ENCODE measurements around the gene IL4I1.

Gene IL4I1

DNA sequence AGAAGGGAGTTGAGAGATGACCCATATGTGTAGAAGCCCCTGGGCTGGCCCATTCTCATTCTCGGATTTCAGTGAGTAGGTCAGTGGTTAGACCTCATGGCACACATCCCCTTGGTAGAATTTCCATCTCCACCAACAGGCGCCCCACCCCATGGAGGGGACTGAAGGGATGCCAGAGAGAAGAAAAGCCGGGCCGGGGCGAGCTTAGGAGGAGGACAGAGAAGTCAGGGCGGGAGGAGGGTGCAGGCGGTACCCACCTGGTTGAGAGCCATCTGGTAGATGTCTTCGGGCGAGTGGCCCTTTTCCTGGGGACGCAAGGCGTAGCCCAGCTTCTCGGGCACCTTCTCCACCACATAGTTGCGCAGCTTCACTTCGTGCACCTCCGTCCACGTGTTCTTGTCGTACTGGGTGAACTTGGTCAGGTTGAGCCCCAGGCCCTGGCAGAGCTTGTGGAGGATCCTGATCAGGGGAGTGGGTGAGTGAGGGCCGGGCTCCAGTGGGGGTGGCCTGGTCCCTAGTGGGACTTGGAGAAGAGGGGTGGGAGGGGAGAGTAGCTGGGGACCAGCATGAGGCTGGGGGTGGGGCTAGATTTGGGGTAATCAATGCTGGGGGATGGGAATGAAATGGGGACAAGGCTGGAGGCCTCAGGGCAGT lies 2.5 kb downstream of the IL4I1 start:
- DNase-seq, result no peak

- DNase-seq, result no peak
These were observed 4.0 kb downstream of the IL4I1 start for GRCh38 chr19:49892716-49893115.

GRCh38 chr19:49891393-49891792 lies 5.3 kb downstream of the IL4I1 start:
- DNase-seq, result no peak

DNA sequence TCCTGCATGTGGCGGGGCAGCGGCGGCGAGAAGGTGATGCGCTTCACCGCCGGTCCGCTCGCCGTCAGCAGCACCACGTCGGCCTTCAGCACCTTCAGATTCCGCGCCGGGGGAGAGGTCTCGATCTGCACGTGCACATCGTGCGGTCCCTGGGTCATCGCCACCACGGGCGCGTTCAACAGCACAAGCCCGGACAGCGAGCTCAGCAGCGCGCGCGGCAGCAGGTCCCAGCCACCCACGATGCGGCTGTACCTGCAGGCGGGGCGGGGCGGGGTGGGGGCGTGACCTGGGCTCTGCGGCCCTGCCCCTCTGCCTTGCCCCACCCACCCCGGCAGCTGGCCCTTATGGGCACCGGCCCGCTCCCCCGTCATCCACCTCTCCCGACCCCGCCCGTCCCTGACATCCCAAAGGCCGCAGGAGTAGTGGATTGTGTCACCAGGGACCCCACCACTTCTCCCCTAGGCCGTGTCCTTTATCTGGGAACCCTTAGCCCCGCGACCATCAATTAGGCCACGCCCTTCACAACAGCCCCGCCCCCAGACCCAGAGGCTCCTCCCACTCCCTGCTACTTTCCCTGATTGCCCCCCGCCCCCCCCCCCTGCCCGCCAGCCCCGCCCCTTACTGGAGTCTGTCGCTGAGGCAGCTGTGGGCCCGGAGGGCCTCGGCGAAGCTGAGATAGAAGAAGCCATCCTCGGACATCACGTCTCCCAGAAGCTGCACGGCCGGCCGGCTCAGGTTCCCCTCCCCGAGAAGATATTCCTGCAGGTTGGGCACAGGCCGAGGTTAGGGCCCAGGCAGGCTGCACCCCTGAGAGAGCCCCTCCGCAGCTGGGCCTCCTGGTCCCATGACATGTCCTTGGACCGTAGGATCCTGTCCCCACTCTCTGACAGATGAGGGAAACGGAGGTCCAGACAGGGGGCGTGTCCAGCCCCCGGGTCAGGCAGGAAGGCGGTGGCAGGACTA lies 6.1 kb downstream of the IL4I1 start:
- peak; percentile 35 for DNase-seq

DNA sequence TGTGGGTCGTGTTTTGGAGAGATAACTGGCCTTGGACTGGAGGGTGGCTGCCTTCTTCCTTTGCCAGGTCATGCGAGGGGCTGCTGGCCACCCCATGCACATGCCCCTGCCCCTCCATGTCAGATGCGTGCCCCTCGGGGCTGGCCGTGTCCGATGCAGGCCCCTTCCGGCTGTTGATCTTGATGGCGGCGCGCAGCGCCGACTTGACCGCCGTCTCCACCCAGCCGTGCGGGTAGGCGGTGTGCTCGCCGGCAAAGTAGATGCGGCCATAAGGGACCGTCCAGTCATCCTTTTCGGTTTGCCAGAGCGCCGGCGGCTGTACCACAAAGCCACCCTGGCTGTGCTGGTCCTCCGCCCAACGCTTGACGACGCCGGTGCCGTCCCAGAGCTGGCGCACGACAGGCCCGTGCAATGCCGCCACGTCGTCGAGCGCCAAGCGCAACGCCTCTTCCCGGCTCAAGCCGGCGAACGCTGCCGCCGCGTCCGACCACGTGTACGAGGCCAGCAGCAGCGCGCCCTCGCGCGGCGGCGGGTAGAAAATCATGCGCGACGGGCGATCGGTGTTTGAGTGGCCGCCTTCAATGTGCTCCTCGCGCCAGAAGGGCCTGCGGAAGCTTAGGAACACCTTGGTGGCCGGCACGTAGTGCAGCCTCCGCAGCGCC lies 6.9 kb downstream of the IL4I1 start:
- peak; percentile 51 for DNase-seq

GRCh38 chr19:49889038-49889686 lies 7.5 kb downstream of the IL4I1 start:
- DNase-seq, result no peak

- no peak for DNase-seq
These were observed 8.2 kb downstream of the IL4I1 start for GRCh38 chr19:49888510-49888824.

DNA sequence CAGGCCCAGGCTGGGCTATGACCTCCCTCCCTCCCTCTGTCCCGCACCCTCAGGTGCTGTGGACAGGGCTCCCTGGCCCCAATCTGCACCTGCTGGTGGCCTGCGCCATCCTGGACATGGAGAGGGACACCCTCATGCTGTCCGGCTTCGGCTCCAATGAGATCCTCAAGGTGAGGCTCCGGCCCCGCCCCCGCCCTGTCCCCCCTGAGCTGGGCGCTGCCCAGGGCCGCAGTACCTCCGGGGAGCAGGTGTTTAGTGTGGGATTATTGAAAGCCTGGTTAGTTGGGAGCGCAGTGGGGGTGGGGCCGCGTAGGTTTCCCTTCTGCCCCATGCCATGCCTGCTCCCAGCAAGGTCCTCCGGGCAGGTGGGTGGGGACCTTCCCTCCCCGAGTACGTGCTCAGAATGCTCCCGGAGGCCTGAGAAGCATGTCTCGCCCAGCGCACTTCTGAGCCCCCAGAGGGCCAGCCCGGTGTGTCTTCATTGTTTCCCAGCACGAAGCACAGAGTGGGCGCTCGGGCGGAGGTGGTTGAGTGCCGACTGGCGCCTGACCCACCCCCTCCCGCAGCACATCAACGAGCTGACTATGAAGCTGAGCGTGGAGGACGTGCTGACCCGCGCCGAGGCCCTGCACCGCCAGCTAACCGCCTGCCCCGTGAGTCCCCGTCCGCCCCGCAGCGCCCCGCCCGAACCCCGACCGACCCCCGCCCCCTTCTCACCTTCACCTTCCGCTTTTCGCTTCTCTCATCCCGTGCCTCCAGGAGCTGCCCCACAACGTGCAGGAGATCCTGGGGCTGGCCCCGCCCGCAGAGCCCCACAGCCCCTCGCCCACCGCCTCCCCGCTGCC lies 8.8 kb downstream of the IL4I1 start:
- DNase-seq, result no peak

DNA sequence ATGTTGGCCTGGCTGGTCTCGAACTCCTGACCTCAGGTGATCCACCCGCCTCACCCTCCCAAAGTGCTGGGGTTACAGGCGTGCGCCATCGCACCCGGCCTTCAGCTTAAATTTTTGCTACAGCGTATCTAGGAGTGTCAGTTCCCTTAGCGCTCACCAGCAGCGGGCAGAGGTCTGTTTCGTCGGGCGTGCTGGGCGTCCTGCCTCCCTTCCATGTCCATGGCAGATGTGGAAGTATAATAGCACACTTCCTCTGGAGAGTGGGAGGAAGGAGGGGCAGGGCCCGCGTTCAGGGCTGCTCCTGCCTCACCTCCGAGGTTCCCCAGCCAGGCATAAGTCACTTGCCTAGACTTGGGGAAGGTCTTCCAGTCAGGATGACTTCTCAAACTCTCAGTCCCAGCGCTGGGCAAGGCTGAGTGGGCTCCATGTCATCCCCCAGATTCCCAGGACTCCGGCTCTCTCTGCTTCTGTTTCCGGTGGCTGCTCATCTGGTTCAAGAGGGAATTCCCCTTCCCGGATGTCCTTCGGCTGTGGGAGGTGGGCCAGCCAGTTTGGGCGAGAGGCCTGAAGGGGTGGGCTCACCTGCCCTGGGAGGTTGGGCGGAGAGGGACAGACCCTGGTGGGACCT lies 9.5 kb downstream of the IL4I1 start:
- DNase-seq, result no peak

- DNase-seq, result no peak
These were observed 11.9 kb downstream of the IL4I1 start for GRCh38 chr19:49884760-49885159.

- no peak for DNase-seq
These were observed 12.6 kb downstream of the IL4I1 start for GRCh38 chr19:49884109-49884508.

DNA sequence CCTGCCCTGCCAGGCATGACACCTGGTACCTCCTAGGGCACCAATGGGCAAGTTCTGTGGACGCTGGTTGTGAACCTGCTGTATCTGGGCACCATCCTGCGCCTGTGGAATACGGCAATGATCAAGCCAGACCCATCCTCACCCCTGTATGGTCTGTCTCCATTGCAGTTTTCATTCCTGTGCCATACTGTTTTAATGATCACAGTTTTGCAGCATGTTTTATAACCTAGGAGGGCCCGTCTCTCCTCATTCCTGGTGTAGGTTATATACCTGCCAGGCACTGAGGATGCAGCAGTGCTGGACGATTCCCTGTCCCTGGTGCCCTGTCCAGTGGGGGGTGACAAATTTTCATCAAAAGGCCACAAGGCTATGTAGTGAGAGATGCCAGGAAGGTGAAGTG lies 13.6 kb downstream of the IL4I1 start:
- no peak for DNase-seq

- DNase-seq, result no peak
These were observed 14.0 kb downstream of the IL4I1 start for GRCh38 chr19:49882643-49883042.

DNA sequence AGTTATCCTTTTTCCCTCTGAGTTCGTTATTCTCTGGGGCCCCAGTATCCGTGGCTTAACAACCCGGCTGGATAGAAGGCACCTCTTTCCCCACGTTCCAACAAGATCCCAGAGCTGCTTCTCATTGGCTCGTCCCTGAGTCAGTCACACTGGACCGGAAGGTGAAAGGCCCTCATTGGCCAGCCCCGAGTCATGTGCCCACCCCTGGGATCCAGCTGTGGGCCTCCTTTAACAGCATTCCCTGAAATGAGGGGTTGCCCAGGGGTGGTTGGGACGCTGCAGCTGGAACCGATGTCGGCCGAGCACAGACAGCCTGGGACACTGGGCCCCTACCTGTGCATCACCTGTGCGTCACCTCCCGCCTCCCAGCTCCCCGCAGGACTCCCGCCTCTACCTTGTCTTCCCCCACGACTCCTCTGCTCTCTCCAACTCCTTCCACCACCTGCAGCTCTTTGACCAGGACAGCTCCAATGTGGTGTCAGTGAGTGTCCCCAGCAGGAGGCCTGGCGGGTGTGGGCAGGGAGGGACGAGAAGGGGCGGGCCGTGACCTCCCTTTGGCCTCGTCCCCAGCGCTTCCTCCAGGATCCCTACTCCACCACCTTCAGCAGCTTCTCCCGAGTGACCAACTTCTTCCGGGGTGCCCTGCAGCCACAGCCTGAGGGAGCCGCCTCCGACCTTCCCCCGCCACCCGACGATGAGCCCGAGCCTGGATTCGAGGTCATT lies 14.9 kb downstream of the IL4I1 start:
- DNase-seq, result no peak

DNA sequence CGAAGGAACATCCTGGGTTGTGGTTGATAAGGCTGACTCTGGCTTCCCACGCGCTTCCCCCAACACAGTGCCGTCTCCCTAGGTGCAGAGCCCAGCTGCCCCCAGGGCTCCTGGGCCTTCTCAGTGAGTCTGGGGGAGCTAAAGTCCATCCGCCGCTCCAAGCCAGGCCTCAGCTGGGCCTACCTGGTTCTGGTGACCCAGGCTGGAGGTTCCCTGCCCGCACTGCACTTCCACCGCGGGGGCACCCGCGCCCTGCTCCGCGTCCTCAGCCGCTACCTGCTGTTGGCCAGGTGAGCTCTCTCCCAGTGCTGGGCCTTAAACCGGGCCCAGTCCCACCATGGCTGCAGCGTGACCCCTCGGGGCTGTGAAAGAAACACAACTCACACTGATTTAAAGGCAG lies 15.5 kb downstream of the IL4I1 start:
- no peak for DNase-seq

GRCh38 chr19:49880162-49880869 lies 16.4 kb downstream of the IL4I1 start:
- no peak for DNase-seq

- DNase-seq, result no peak
These were observed 17.3 kb downstream of the IL4I1 start for GRCh38 chr19:49879243-49879963.

GRCh38 chr19:49878744-49879070 lies 18.0 kb downstream of the IL4I1 start:
- DNase-seq, result no peak

GRCh38 chr19:49877879-49878743 lies 18.6 kb downstream of the IL4I1 start:
- peak; percentile 86 for DNase-seq

All from NCI-H1092 treated with DMSO at 0.1 percent for 48 hours (cell line).